Nephron (organoid): Measurements from ENCODE around the gene PRPF6.
"Not testable (repeated sequence)": the region's sequence is repeated elsewhere in the genome, so short reads cannot be mapped to it uniquely, and the experiment has no call there.

Experiments
- H3K27ac Mint-ChIP-seq, 3 experiments: 2 replicates each; pipeline ENCODE4 v1.8.0; 2020; ENCODE audit warnings: mixed read lengths in 3 of 3, mild to moderate bottlenecking in 2 of 3, moderate library complexity in 1 of 3
- H3K27me3 Mint-ChIP-seq: 2 replicates; pipeline ENCODE4 v1.8.0; 2021; ENCODE audit warnings: low read depth, mild to moderate bottlenecking, moderate library complexity, mixed read lengths
- H3K36me3 Mint-ChIP-seq: 2 replicates; pipeline ENCODE4 v1.8.0; 2020; ENCODE audit warnings: low read depth, mixed read lengths
- H3K4me1 Mint-ChIP-seq: 2 replicates; pipeline ENCODE4 v1.8.0; 2020; ENCODE audit warnings: mixed read lengths
- H3K4me3 Mint-ChIP-seq, 3 experiments: 2 replicates each; pipeline ENCODE4 v1.8.0; 2020; ENCODE audit warnings: mild to moderate bottlenecking in 3 of 3, mixed read lengths in 3 of 3, moderate library complexity in 2 of 3
- H3K9me3 Mint-ChIP-seq: 2 replicates; pipeline ENCODE4 v1.8.0; 2020; ENCODE audit warnings: mixed read lengths
- TF ChIP-seq, protein P1 (sequence below), 3 experiments: fragments of 200-600 bp; sonication (generic); IDR thresholded peaks; one replicate each; pipeline ENCODE4 v1.5.0; 2021; ENCODE audit warnings: antibody characterized with exemption in 3 of 3; ENCODE audit not compliant: unreplicated experiment in 3 of 3

Gene PRPF6

DNA sequence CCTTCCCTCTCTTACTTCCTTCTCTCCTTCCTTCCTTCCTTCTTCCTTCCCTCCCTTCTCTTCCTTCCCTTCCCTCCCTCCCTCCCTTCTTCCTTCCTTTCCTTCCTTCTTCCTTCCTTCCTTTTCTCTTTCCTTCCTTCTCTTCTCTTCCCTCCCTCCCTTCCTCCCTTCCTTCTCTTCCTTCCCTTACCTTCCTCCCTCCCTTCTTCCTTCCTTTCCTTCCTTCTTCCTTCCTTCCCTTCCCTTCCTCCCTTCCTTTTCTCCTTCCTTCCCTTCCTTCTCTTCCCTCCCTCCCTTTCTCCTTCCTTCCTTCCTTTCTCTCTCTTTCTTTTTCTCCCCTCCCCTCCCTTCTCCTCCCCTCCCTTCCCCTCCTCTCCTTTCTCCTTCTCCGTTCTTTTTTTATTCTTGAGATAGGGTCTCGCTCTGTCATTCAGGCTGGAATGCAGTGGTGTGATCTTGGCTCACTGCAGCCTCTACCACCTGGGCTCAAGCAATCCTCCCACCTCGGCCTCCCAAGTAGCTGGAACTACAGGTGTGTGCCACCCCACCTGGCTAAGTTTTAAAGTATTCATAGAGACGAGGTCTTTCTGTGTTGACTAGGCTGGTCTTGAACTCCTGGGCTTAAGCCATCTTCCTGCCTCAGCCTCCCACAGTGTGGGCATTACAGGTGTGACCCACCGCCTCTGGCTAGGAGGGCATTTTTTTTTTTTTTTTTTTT, 10.1 kb upstream of the PRPF6 start:
- Mint-ChIP-seq H3K4me3 (peak overlapping the region; percentile 77 to 81 (median 77)), H3K36me3 (peaks cover 8% of the 10 kb centered on the region), H3K4me1 (peaks cover 15% of the 10 kb centered on the region), H3K27me3 (peaks cover 2% of the 10 kb centered on the region), H3K9me3 (no peaks in the 10 kb centered on the region), H3K27ac (no peak overlapping the region)
- TF ChIP-seq, protein P1, sequence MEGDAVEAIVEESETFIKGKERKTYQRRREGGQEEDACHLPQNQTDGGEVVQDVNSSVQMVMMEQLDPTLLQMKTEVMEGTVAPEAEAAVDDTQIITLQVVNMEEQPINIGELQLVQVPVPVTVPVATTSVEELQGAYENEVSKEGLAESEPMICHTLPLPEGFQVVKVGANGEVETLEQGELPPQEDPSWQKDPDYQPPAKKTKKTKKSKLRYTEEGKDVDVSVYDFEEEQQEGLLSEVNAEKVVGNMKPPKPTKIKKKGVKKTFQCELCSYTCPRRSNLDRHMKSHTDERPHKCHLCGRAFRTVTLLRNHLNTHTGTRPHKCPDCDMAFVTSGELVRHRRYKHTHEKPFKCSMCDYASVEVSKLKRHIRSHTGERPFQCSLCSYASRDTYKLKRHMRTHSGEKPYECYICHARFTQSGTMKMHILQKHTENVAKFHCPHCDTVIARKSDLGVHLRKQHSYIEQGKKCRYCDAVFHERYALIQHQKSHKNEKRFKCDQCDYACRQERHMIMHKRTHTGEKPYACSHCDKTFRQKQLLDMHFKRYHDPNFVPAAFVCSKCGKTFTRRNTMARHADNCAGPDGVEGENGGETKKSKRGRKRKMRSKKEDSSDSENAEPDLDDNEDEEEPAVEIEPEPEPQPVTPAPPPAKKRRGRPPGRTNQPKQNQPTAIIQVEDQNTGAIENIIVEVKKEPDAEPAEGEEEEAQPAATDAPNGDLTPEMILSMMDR (IDR thresholded peaks at IDR 0.05; ENCODE audit: unreplicated experiment in 3 of 3) = no peak

DNA sequence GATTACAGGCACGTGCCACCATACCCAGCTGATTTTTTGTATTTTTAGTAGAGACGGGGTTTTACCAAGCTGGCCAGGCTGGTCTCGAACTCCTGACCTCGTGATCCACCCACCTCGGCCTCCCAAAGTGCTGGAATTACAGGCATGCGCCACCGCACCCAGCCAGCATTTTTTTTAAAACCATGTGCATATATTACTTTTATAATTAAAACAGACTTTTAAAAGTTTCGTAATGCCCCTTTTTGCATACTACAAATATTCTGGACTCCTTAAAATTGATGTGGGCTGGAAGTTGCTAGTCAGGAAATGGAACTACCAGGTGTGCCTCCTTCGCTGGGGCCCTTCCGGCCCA, 9.0 kb upstream of the PRPF6 start:
- not testable (repeated sequence) for H3K36me3 Mint-ChIP-seq, H3K27me3 Mint-ChIP-seq, H3K9me3 Mint-ChIP-seq
- Mint-ChIP-seq H3K4me1 (peaks cover 15% of the 10 kb centered on the region), H3K27ac (peak overlapping the region in 1 of 3 experiments; percentile 5), H3K4me3 (peak overlapping the region; percentile 51 to 81 (median 77))

DNA sequence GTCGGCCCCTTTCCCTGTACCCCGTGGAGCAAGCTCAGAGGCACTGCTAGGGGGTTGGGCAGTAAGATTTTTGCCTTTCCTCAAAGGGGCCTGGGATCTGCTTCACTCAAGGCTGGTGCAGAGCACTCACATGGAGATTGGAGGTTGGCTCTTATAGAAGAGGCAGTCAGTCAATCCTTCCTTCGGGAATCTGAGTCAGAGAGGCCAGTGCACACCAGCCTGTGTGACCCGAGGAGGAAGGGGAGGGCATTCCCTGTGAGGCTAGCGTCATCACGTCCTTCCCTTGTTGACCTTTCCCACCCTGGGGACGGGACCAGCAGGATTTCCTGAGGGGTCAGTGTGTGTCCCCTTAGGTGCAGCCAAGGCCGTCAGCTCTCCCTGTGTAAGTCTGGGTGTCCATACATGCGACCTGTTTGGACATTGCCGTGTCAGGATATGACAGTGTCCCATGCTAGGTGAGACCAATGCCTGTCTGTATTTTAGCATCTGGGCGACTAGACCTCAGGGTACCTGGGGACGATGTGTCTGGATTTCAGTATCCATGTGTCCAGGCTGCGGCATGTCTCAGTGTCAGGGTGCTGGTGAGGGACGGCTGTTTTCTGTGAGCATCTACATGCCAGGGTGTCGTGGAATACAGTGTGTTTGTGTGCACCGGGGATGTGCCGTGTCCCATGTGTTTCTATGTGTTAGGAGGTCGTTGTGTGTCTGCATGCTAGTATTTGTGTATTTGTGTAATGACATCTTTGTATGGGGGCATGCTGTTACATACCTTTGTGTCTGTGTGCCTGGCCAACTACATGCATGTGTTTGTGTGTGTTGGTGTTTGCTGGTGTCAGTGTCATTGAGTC, 8.4 kb upstream of the PRPF6 start:
- Mint-ChIP-seq H3K27ac (peak overlapping the region in 2 of 3 experiments; percentile 5 to 45), H3K36me3 (no peaks in the 10 kb centered on the region), H3K4me1 (peaks cover 15% of the 10 kb centered on the region), H3K4me3 (peak overlapping the region; percentile 59 to 81 (median 72)), H3K9me3 (no peaks in the 10 kb centered on the region), H3K27me3 (peaks cover 3% of the 10 kb centered on the region)
- TF ChIP-seq, protein P1 (IDR thresholded peaks at IDR 0.05; ENCODE audit: unreplicated experiment in 3 of 3) = no peak

DNA sequence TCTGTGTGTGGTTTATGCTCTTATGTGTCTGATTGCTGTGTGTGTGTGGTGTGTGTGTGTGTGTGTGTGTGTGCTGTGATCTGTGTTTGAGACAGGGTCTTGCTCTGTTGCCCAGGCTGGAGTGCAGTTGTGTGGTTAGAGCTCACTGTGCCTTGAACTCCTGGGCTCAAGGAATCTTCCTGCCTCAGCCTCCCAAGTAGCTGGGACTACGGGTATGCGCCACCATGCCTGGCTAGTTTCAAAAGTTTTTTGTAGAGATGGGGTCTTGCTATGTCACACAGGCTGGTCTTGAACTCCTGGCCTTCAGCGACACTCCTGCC, 7.8 kb upstream of the PRPF6 start:
- H3K36me3 Mint-ChIP-seq = no peaks in the 10 kb centered on the region
- peaks cover 3% of the 10 kb centered on the region for H3K27me3 Mint-ChIP-seq
- H3K4me1 Mint-ChIP-seq = peaks cover 15% of the 10 kb centered on the region
- peak overlapping the region; percentile 59 to 81 (median 72) for H3K4me3 Mint-ChIP-seq
- TF ChIP-seq, protein P1 (IDR thresholded peaks at IDR 0.05; ENCODE audit: unreplicated experiment in 3 of 3) = no peak
- peak overlapping the region in 2 of 3 experiments; percentile 24 to 51 for H3K27ac Mint-ChIP-seq
- no peaks in the 10 kb centered on the region for H3K9me3 Mint-ChIP-seq

DNA sequence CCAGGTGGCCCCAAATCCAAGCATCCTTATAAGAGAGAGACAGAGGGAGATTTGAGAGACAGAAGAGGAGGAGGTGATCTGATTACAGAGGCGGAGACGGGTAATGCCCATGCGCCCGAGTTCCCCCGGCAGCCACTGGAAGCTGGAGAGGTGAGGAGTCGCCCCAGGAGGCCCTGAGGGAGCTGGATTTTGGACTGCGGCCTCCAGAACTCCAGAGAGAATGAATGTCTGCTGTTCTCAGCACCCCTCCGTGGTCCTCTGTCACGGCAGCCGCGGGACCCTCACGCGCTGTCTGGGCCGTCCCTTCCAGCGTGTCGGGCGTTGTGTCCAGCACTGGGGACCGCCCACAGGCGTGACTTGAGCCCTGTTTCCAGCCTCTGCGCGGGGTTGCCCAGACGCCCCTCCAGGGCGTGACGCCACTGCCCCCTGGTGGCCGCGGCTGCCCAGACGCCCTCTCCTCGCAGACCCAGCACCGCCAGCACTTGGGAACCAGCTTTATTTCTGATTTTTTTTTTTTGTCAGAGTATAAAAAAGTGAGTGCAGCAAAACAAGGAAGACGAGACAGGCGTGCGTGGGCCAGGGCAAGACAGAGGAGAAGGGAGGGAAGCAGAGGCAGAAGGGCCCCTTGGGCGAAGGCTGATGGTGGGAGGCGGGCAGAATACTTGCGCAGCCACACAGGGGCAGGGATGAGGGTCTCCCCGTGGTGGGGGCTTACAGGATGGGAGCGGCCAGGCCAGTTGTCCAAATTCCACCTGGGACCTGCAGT, 7.1 kb upstream of the PRPF6 start:
- H3K4me3 Mint-ChIP-seq = peak overlapping the region; percentile 56 to 72 (median 59)
- H3K36me3 Mint-ChIP-seq = no peaks in the 10 kb centered on the region
- TF ChIP-seq, protein P1 (IDR thresholded peaks at IDR 0.05; ENCODE audit: unreplicated experiment in 3 of 3) = peak; percentile 97 to 100 (median 99)
- no peaks in the 10 kb centered on the region for H3K9me3 Mint-ChIP-seq
- H3K4me1 Mint-ChIP-seq = peaks cover 15% of the 10 kb centered on the region
- H3K27ac Mint-ChIP-seq = peak overlapping the region; percentile 6 to 73 (median 24)
- peaks cover 3% of the 10 kb centered on the region for H3K27me3 Mint-ChIP-seq
